ENCODE results near the gene ZNF200.
"Not testable (repeated sequence)": the region's sequence is repeated elsewhere in the genome, so short reads cannot be mapped to it uniquely, and the experiment has no call there.

The ZNF200 gene

GRCh38 chr16:3252967-3253366, 18.0 kb upstream of the ZNF200 start:
- DNase-seq (ENCODE audit: low read depth), result no peak

GRCh38 chr16:3249451-3249850, 14.5 kb upstream of the ZNF200 start:
- no peak for DNase-seq (ENCODE audit: low read depth)

GRCh38 chr16:3249020-3249419, 14.1 kb upstream of the ZNF200 start:
- no peak for DNase-seq (ENCODE audit: low read depth)

GRCh38 chr16:3248596-3248995, 13.6 kb upstream of the ZNF200 start:
- no peak for DNase-seq (ENCODE audit: low read depth)

- DNase-seq (ENCODE audit: low read depth), result no peak
Measured at GRCh38 chr16:3246876-3247275, 11.9 kb upstream of the ZNF200 start.

- no peak for DNase-seq (ENCODE audit: low read depth)
Measured at GRCh38 chr16:3246002-3246401, 11.0 kb upstream of the ZNF200 start.

- peak; percentile 25 for DNase-seq (ENCODE audit: low read depth)
Measured at GRCh38 chr16:3243882-3244281, 8.9 kb upstream of the ZNF200 start.

GRCh38 chr16:3242709-3243108, 7.8 kb upstream of the ZNF200 start:
- DNase-seq (ENCODE audit: low read depth), result no peak

GRCh38 chr16:3241761-3242160, 6.8 kb upstream of the ZNF200 start:
- DNase-seq (ENCODE audit: low read depth), result no peak

GRCh38 chr16:3235856-3236669, 1.1 kb upstream of the ZNF200 start:
- peak; percentile 9 for DNase-seq (ENCODE audit: low read depth)

- no peak for DNase-seq (ENCODE audit: low read depth)
Measured at GRCh38 chr16:3234543-3234856, 458 bp downstream of the ZNF200 start.

- peak; percentile 9 for DNase-seq (ENCODE audit: low read depth)
Measured at GRCh38 chr16:3223913-3224515, 10.9 kb downstream of the ZNF200 start.

GRCh38 chr16:3220839-3221238, 14.1 kb downstream of the ZNF200 start:
- DNase-seq (ENCODE audit: low read depth), result no peak

GRCh38 chr16:3216263-3216640, 18.7 kb downstream of the ZNF200 start:
- DNase-seq (ENCODE audit: low read depth), result no peak

- no peak for DNase-seq (ENCODE audit: low read depth)
Measured at GRCh38 chr16:3215601-3216262, 19.2 kb downstream of the ZNF200 start.

- peak; percentile 10 for DNase-seq (ENCODE audit: low read depth)
Measured at GRCh38 chr16:3214904-3215600, 19.9 kb downstream of the ZNF200 start.

GRCh38 chr16:3212567-3212966, 22.4 kb downstream of the ZNF200 start:
- DNase-seq (ENCODE audit: low read depth), result no peak

- no peak for DNase-seq (ENCODE audit: low read depth)
Measured at GRCh38 chr16:3212006-3212405, 23.0 kb downstream of the ZNF200 start.

GRCh38 chr16:3207086-3207953, 27.6 kb downstream of the ZNF200 start:
- DNase-seq (ENCODE audit: low read depth), result no peak

- not testable (repeated sequence) for DNase-seq (ENCODE audit: low read depth)
Measured at GRCh38 chr16:3205939-3206338, 29.0 kb downstream of the ZNF200 start.

- no peak for DNase-seq (ENCODE audit: low read depth)
Measured at GRCh38 chr16:3202903-3203539, 31.9 kb downstream of the ZNF200 start.
